HPDE6-E6E7 (cell line): ENCODE results near the gene PTPRF.

Experiments used
- DNase-seq: peaks from one replicate; pipeline ENCODE4 v3.0.0; 2011; ENCODE audit warnings: missing footprints; ENCODE audit errors: extremely low spot score

The PTPRF gene

GRCh38 chr1:43512681-43513080 is 18.0 kb upstream of the PTPRF start:
- no peak for DNase-seq

- no peak for DNase-seq
Measured at GRCh38 chr1:43513471-43514173, 17.1 kb upstream of the PTPRF start.

- no peak for DNase-seq
Measured at GRCh38 chr1:43518935-43519686, 11.6 kb upstream of the PTPRF start.

- no peak for DNase-seq
Measured at GRCh38 chr1:43520100-43520778, 10.4 kb upstream of the PTPRF start.

GRCh38 chr1:43521078-43521477 is 9.6 kb upstream of the PTPRF start:
- no peak for DNase-seq

GRCh38 chr1:43521756-43522155 is 8.9 kb upstream of the PTPRF start:
- no peak for DNase-seq

- no peak for DNase-seq
Measured at GRCh38 chr1:43522431-43522775, 8.3 kb upstream of the PTPRF start.

- DNase-seq, result peak; percentile 100
Measured at GRCh38 chr1:43522776-43523480, 7.8 kb upstream of the PTPRF start.

GRCh38 chr1:43524804-43525203 is 5.9 kb upstream of the PTPRF start:
- DNase-seq, result no peak

GRCh38 chr1:43526002-43526401 is 4.7 kb upstream of the PTPRF start:
- DNase-seq, result peak; percentile 52

GRCh38 chr1:43527111-43527878 is 3.4 kb upstream of the PTPRF start:
- no peak for DNase-seq

- DNase-seq, result peak; percentile 66
Measured at GRCh38 chr1:43529206-43529731, 1.4 kb upstream of the PTPRF start.

GRCh38 chr1:43531107-43531905 is 623 bp downstream of the PTPRF start:
- peak; percentile 29 for DNase-seq

- no peak for DNase-seq
Measured at GRCh38 chr1:43531906-43532584, 1.4 kb downstream of the PTPRF start.

- DNase-seq, result no peak
Measured at GRCh38 chr1:43532716-43533115, 2.0 kb downstream of the PTPRF start.

- DNase-seq, result no peak
Measured at GRCh38 chr1:43533584-43533983, 2.9 kb downstream of the PTPRF start.

- DNase-seq, result no peak
Measured at GRCh38 chr1:43534256-43534655, 3.6 kb downstream of the PTPRF start.

- DNase-seq, result peak; percentile 39
Measured at GRCh38 chr1:43536196-43536863, 5.6 kb downstream of the PTPRF start.

- no peak for DNase-seq
Measured at GRCh38 chr1:43536864-43537358, 6.2 kb downstream of the PTPRF start.
